ENCODE results near the gene INTS3.
"Not testable (repeated sequence)": the region's sequence is repeated elsewhere in the genome, so short reads cannot be mapped to it uniquely, and the experiment has no call there.

The INTS3 gene

DNA sequence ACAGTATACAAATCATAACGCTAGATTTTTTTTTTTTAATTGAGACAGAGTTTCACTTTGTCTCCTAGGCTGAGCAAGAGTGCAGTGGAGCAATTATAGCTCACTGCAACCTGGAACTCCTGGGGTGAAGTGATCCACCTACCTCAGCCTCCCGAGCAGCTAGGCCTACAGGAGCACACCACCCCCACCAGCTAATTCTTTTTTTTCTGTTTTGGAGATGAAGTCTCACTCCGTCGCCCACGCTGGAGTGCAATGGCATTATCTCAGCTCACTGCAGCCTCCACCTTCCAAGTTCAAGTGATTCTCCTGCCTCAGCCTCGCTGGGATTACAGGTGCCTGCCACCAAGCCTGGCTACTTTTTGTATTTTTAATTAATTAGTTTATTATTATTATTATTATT lies 28.1 kb upstream of the INTS3 start:
- no peak for DNase-seq

- DNase-seq, result no peak
Observed at GRCh38 chr1:153705484-153705883, 22.4 kb upstream of the INTS3 start.

- DNase-seq, result no peak
Observed at GRCh38 chr1:153711026-153711425, 16.8 kb upstream of the INTS3 start.

- not testable (repeated sequence) for DNase-seq
Observed at GRCh38 chr1:153716211-153716610, 11.6 kb upstream of the INTS3 start.

- DNase-seq, result no peak
Observed at GRCh38 chr1:153717330-153717729, 10.5 kb upstream of the INTS3 start.

DNA sequence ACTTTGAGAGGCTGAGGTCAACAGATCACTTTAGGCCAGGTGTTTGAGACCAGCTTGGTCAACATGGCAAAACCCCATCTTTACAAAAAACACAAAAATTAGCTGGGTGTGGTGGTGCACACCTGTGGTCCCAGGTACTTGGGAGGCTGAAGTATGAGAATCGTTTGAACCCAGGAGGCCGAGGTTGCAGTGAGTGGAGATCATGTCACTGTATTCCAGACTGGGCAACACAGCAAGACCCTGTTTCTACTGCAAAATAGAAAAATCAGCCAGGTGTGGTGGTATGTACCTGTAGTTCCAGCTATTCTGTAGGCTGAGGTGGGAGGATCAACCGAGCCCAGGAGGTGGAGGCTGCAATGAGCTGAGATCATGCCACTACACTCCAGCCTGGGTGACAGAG lies 4.2 kb upstream of the INTS3 start:
- DNase-seq, result no peak

GRCh38 chr1:153724634-153725033 lies 3.2 kb upstream of the INTS3 start:
- DNase-seq, result not testable (repeated sequence)

DNA sequence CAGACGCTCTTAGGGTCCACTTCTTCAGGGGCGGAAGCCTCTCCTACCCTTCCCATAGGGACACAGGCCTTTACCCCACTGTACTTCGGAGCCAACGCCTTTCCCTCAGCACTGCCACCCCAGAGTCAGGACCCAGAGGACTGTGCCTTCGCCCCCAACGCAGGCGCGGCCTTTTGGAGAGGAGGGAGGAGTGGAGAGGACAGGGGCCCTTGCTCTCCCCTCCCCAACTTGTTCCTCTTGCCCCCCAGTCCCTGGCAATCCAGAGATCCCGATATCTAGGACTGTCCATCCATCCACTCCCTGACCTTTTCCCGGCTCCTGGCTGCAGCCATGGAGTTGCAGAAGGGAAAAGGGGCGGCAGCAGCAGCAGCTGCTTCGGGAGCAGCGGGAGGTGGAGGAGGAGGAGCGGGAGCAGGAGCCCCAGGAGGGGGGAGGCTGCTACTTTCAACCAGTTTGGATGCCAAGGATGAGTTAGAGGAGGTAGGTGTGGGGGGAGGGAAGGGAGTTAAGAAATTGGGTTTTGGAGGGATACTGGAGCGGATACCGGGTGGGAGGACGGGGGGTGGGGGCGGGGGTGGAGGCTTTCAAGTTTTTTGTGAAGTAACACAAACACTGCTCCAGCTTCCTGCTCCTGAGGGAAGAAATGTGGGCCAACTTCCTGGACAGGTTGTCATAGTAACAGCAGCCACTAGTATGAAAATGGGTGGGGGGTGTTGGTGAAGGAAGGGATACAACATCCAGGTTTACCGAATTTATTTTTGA lies 636 bp downstream of the INTS3 start:
- peak in 1 of 6 experiments; percentile 30 for DNase-seq

GRCh38 chr1:153730468-153730988 lies 2.7 kb downstream of the INTS3 start:
- no peak for DNase-seq

DNA sequence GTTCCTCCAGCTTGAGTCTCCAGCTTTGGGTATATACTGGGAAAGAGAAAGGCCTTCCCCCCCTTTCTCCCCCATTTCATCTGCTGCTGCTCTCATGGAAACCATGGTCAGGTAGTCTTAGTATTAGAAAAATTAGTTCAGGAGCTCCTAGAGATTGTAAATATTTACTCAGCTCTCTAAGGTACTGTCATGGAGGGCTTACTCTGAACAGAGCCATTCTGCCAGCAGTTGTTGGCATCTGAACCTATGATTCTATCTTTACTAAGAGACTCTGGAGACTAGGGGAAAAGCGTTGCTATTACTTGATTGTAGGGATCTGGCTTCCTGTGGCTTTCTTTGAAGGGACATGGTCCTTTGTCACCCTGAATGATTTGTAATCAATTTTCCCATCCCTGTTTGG lies 6.1 kb downstream of the INTS3 start:
- no peak for DNase-seq

GRCh38 chr1:153734396-153735089 lies 6.7 kb downstream of the INTS3 start:
- DNase-seq, result no peak

- DNase-seq, result no peak
Observed at GRCh38 chr1:153735090-153735420, 7.2 kb downstream of the INTS3 start.

- no peak for DNase-seq
Observed at GRCh38 chr1:153741986-153742385, 14.1 kb downstream of the INTS3 start.

DNA sequence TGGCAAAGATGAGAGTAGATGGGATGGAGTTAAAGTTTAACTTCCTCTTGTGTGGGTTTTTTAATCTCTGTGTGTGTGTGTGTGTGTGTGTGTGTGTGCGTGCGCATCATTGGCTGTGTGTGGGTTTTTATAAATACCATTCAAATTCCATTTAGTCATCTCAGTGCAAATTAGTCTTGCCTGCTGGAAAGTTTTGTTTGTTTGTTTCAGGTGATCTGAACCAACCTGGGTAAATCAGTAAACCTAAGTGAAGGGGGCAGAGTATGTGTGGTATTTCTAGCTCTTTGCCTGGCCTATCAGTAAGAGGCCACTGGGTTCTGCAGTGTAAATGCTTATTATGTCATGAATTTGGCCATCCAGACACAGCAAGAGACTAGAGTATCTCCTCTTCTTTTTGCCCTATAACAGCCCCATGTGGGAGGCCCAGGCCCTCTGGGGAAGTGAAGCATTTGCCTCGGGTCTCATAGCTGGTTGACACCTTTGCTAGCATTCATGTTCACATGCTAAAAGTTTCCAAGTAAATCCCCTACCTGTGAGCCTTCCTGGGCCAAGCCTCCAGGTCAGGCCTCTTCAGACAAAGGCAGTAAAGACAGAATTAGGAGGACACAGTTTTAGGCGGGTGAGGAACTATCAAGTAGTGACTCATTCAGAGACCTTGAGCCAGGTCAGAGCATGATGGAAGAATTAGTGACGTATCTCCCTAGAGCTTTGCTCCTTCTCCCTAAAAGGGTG lies 14.7 kb downstream of the INTS3 start:
- DNase-seq, result no peak

DNA sequence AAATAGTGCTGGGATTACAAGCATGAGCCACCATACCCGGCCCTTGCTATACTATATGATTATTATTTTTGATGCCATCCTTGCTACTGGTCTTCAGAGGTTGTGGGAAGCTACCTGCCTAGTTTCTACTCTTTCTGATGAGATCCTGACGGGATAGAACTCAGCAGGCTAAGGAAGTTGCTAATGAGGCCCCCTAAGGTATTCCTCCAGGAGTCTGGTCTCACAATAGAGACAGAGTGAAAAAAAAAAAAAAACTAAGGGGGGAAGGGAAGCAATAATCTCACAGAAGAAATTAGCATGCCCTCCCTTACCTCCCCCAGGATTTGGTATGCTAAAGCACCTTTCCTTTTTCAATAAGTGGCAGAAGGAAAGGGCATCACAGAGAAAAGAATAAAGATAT lies 17.6 kb downstream of the INTS3 start:
- DNase-seq, result no peak

- DNase-seq, result no peak
Observed at GRCh38 chr1:153746174-153746573, 18.3 kb downstream of the INTS3 start.

GRCh38 chr1:153748903-153749302 lies 21.1 kb downstream of the INTS3 start:
- no peak for DNase-seq

DNA sequence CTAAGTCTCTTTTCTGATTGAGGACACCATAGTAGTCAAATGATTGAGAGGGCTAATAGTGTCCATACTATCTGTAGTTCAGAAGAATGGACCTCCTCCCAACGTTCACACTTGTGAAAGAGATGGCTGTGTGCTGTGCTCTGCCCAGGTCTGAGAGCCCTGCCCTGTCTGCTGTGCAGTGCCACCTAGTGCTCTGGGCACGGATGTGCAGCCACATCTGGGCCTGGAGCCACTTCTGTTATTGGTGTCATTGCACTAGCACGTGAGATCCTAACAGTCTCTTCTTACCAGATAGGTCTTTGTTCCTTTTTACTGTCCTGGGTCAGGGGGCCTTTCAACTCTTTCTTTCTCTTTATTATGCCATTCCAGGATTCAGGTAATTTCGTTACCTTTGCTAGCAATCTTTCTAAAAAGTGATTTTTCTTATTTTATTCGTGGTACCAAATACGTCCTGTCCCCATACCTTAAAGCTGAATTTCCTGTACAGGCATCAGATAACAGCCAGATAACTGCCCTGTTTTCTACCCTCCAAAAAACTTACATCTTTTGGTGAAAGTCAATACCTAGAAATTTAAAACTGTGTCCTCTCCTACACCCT lies 21.7 kb downstream of the INTS3 start:
- DNase-seq, result peak; percentile 52 to 74 (median 64)

DNA sequence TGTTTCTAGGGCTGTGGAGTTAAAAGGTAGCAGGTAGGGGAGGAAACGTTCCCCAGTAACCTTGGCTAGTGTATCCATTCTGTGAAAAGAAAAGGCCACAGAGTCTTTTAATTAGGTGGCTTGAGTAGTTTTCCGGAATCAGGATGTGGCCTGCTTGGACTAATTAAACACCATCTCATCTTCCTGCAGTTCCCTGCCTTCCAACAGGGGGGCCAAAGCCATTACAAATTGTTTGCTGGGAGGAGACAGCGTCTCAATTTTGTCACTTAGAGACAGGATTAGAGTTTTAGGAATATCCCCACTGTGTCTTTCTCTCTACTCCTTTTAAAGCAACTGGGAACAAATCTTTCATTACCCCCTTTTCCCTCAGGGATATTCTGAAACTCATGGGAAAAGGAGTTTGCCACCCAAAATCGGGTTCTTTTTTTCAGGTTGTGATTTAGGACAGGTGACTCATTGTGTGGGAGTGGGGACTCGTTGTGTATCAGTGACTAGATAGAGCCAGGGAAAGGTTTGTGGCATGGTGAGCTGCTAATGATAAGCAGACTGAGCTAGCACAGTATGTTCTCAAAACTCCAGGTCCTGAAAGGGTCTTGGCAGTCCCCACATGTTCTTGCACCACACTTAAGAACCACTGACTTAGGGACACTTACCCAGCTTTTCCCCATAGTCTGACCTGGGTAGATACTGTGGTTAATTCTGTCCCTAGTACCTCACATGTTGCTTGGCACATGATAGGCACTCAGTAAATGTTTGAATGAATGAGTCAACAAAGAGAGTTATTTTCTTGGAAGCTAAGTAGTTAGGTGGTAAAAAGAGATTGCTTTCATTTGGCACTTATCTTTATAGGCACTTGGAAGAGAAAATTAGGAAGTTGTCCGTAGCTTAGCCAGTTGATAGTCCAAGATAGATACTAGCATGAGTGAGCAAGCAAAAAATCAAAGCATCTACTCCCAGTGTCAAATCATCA lies 22.5 kb downstream of the INTS3 start:
- no peak for DNase-seq

GRCh38 chr1:153752072-153752471 lies 24.2 kb downstream of the INTS3 start:
- no peak for DNase-seq

DNA sequence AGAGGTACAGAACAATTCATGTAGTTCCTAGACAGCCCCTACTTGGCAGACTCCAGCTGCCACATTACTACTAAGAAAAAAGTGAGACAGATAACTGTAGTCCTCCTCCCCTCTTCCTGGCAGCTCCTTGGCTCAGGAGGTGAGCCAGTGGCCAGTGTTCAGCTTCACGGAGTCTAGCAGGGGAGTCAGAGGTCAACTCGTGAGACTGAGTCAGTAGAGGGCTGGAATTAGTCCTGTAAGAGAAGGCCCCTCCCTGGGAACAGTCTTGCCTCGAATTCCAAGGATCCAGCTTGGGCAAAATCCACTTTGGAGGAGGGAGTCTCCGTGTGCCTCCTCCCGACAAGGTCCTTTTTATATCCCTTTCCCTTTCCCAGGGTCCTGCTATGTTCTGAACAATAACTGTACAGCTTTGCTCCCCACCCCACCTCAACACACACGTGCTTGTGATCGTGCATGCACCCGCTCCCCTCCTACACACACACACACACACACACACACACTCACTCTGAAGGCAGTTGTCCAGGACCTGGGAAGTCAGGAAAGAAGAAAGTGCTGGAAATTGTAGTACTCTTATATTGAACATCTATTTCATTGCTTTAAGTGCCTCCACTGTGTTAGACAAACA lies 24.8 kb downstream of the INTS3 start:
- no peak for DNase-seq

DNA sequence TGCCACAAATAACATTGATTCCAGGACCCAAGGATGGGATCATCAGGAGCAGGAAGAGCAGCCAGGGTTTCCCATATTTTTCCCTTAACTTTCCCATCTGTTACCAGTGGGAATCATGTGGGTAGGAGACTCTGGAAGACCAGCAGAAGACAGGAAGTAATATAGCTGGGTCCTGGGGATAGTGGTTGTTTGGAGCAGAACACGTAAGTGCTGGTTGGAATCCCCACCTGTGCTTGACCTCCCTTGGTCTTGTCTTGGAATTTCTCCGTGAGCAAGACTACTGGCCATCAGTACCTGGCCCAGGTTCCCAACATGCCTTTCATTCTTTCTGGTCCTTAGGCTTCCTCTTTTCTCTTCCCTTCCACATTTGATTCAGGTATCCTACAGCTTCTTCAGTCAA lies 26.4 kb downstream of the INTS3 start:
- DNase-seq, result no peak
